GM19193 (cell line): ENCODE data around the gene COX4I2.

Source experiments
- POLR2A ChIP-seq: IDR thresholded peaks from 4 replicates; pipeline ENCODE4 v1.6.1; 2011; ENCODE audit not compliant: insufficient read depth, insufficient read length; ENCODE audit errors: extremely low read depth

Gene COX4I2

GRCh38 chr20:31691646-31692275 lies 54.0 kb downstream of the COX4I2 start:
- no peak for TF ChIP-seq POLR2A

- TF ChIP-seq POLR2A, result no peak
These were observed 55.7 kb downstream of the COX4I2 start for GRCh38 chr20:31693402-31693801.

GRCh38 chr20:31693987-31694661 lies 56.4 kb downstream of the COX4I2 start:
- TF ChIP-seq POLR2A, result no peak
